Measurements from ENCODE around the gene FHL1.

DNA sequence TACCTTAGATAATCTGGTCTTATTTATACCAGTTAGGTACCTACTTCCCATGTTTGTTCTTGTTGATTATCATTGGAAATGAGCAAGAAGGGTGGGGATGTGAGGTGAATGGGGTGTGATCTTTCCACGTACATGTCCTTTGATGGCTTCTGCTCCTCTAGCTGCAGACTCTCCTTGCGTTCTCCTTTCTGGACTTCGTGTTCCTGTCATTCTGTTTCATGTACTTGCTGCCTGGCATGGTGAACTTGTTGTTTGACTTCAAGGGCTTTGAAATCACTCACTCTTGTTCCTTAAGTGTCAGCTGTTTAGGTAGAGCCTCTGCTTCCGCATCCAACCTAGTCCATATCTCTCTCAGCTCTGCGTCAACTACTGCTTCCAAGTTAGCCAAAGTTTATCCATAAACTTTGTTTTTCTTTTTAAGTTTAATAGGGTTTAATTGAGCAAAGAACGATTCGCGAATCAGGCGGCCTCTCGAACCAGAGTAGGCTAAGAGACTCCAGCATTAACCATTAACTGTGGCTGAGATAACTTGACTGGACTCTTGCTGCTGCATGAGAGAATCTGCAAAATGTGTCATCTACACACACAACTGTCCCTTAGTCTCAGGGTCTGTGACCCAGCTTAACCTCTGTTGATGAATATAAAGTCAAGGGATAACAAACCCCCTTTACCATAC, 42.8 kb downstream of the FHL1 start:
- TF ChIP-seq CTCF (IDR thresholded peaks at IDR 0.05) = no peak
- no peak for TF ChIP-seq POLR2A (IDR thresholded peaks at IDR 0.05)

Measured in upper lobe of left lung (tissue), 4 donors.